Ascending aorta (tissue), 2 donors: ENCODE results near the gene FBXL17. TPM values are rescaled to one million over a fixed set of nuclear protein-coding genes. Genes with fewer than 3 reads are reported as not detected.

ENCODE experiments used
- DNase-seq, 2 donors: peaks; one replicate each; pipeline ENCODE4 v3.0.0-alpha.2; 2019; ENCODE audit warnings: low spot score in 2 of 2
- H3K27ac ChIP-seq, 2 donors: fragments of 200-600 bp; sonication (generic); one replicate each; pipeline ENCODE4 v1.5.1; 2016 to 2017; ENCODE audit warnings: mild to moderate bottlenecking in 1 of 2
- H3K27me3 ChIP-seq: fragments of 200-600 bp; sonication (generic); one replicate; pipeline ENCODE4 v1.5.1; 2017
- H3K36me3 ChIP-seq, 2 donors: fragments of 200-600 bp; sonication (generic); one replicate each; pipeline ENCODE4 v1.5.1; 2016
- H3K4me1 ChIP-seq, 2 donors: fragments of 200-600 bp; sonication (generic); one replicate each; pipeline ENCODE4 v1.5.1; 2016 to 2017; ENCODE audit warnings: mild to moderate bottlenecking in 1 of 2
- H3K4me3 ChIP-seq, 2 donors: fragments of 200-600 bp; sonication (generic); one replicate each; pipeline ENCODE4 v1.5.1; 2016 to 2017; ENCODE audit warnings: mild to moderate bottlenecking in 1 of 2
- H3K9me3 ChIP-seq, 2 donors: fragments of 200-600 bp; sonication (generic); one replicate each; pipeline ENCODE4 v1.5.1; 2016
- intact Hi-C: fragments of 100-400 bp; cut with DNase I; formaldehyde crosslinking; loops from one replicate; pipeline ENCODE4 v1.15.1; 2023
- total RNA-seq: library from RNA; depleted of rRNA; stranded (reverse); fragments of >200 nt; gene quantifications from one replicate; pipeline ENCODE4 v1.1.0, GENCODE V29; 2016
- TF ChIP-seq, protein P1 (sequence below), 3 experiments: fragments of 200-600 bp in 2 of 3; fragments of 450-650 bp in 1 of 3; sonication (generic) in 2 of 3; IDR thresholded peaks; one replicate each; pipeline ENCODE4 v1.5.1; 2016 to 2019; ENCODE audit warnings: antibody characterized with exemption in 3 of 3, mild to moderate bottlenecking in 1 of 3, moderate library complexity in 1 of 3

FBXL17 gene
- total RNA-seq, 1 donor from 2014 or later: 13.6 TPM

DNA sequence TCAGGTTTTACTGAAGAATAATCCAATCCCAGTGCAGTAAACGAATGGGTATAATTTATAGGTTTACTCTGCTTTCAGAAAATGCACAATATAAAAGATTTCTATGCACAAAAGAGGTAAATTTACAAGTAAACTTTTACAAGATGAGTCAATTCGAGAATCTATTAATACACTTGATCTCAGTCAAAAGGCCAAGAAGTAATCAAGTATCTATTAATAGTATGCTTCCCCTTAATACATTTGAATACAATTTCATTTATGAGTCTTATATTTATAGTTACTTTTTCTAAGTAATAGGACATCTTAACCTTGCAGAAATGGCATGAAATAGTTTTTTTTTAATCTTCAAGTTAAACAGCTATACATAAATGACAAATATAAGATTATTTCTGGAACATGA lies 355.9 kb downstream of the FBXL17 start:
- H3K27ac ChIP-seq: no peak overlapping the region
- H3K9me3 ChIP-seq: no peaks in the 10 kb centered on the region
- intact Hi-C loops: no loop called here
- H3K36me3 ChIP-seq: no peaks in the 10 kb centered on the region
- H3K27me3 ChIP-seq: no peaks in the 10 kb centered on the region
- TF ChIP-seq, protein P1, sequence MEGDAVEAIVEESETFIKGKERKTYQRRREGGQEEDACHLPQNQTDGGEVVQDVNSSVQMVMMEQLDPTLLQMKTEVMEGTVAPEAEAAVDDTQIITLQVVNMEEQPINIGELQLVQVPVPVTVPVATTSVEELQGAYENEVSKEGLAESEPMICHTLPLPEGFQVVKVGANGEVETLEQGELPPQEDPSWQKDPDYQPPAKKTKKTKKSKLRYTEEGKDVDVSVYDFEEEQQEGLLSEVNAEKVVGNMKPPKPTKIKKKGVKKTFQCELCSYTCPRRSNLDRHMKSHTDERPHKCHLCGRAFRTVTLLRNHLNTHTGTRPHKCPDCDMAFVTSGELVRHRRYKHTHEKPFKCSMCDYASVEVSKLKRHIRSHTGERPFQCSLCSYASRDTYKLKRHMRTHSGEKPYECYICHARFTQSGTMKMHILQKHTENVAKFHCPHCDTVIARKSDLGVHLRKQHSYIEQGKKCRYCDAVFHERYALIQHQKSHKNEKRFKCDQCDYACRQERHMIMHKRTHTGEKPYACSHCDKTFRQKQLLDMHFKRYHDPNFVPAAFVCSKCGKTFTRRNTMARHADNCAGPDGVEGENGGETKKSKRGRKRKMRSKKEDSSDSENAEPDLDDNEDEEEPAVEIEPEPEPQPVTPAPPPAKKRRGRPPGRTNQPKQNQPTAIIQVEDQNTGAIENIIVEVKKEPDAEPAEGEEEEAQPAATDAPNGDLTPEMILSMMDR (IDR thresholded peaks at IDR 0.05): no peak
- H3K4me1 ChIP-seq: no peaks in the 10 kb centered on the region
- no peak overlapping the region for H3K4me3 ChIP-seq
- DNase-seq: no peak

DNA sequence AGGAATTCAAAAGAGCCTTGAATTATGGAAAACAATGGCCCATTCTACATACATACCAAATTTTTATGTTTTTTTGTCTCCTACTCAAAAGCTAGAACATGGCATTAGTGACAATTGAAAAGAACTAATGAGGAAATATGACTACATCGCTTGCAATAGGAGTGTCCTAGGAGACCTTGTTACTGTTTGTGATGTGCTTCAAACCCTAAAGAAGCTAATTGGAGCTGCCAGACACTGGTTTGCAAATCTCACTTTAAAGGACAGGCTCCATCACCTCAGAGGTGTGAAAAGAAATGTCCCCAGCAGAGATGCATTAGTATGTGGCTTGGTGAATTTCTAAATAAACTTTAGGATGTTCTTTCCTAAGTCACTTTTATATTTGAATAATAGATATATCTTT lies 356.9 kb downstream of the FBXL17 start:
- TF ChIP-seq, protein P1 (IDR thresholded peaks at IDR 0.05): no peak
- H3K4me1 ChIP-seq: no peaks in the 10 kb centered on the region
- no peak overlapping the region for H3K4me3 ChIP-seq
- H3K36me3 ChIP-seq: no peaks in the 10 kb centered on the region
- H3K9me3 ChIP-seq: no peaks in the 10 kb centered on the region
- H3K27me3 ChIP-seq: no peaks in the 10 kb centered on the region
- intact Hi-C loops: no loop called here
- no peak overlapping the region for H3K27ac ChIP-seq
- no peak for DNase-seq

DNA sequence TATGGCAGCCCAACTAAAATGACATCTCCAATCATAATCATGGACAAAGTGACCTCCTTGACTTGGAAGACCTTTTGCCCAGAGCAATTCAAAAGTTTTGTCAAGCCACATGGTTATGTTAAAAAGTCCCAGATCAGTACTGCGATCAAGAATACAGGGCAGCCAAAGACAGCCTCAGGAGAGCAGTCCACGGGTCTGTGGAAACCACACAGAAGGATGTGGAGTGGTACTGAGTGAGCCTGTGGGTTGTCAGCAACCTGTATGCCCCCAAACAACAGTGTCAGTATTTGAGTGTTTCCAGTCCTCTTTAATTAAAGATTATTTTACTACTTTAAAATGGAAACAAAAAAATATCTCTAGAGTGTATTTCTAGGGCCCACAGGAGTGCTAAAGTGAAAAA lies 365.8 kb downstream of the FBXL17 start:
- TF ChIP-seq, protein P1 (IDR thresholded peaks at IDR 0.05): no peak
- intact Hi-C loops: no loop called here
- DNase-seq: no peak

DNA sequence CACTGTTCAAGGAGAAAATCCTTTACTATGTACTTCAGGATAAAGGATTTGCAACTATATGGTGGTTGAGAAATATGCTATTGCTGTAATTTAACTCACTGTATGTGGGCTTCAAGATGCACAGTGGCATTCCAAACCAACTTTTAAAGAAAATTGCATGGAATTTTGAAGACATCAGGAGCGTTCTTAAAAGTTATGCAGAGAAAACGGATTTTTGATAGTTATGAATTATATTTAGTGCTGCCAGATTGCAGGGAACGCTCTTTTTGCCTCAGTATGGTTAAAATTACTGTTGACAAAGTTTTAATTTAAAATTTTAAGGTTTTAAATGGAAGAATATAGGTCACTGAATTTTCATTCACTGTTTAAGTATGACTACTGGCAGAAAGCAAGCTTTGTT lies 375.1 kb downstream of the FBXL17 start:
- Histone ChIP-seq H3K4me3 (no peak overlapping the region), H3K4me1 (no peaks in the 10 kb centered on the region), H3K27me3 (no peaks in the 10 kb centered on the region), H3K36me3 (no peaks in the 10 kb centered on the region), H3K9me3 (no peaks in the 10 kb centered on the region), H3K27ac (no peak overlapping the region)
- DNase-seq: no peak
- intact Hi-C loops: no loop called here
- TF ChIP-seq, protein P1 (IDR thresholded peaks at IDR 0.05): no peak

More for the DNA sequence above, 365.8 kb downstream of the FBXL17 start:
- no peaks in the 10 kb centered on the region for H3K4me1 ChIP-seq
- H3K36me3 ChIP-seq: no peaks in the 10 kb centered on the region
- no peak overlapping the region for H3K4me3 ChIP-seq
- H3K9me3 ChIP-seq: no peaks in the 10 kb centered on the region
- no peaks in the 10 kb centered on the region for H3K27me3 ChIP-seq
- no peak overlapping the region for H3K27ac ChIP-seq

DNA sequence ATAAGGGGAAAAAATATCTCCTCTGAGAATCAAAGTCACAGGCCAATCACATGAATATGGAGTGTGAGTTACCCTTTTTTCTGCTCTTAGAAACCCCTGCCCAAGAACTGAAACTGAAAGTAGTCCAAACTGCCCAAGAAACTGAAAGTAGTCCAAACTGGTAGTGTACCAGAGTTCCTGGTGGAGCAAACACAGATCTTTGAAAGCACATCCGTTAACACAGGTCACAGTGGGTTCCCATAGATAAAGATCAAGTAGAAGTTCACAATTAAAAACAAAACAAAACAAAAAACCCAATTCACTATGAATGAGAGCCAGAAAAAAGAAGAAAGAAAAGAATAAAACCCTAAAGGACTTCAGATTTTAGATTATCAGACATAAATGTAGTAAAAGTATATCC lies 378.7 kb downstream of the FBXL17 start:
- Histone ChIP-seq H3K27ac (no peak overlapping the region), H3K27me3 (no peaks in the 10 kb centered on the region), H3K9me3 (no peaks in the 10 kb centered on the region), H3K36me3 (no peaks in the 10 kb centered on the region), H3K4me3 (peak overlapping the region in 1 of 2 donors; percentile 1), H3K4me1 (no peaks in the 10 kb centered on the region)
- TF ChIP-seq, protein P1 (IDR thresholded peaks at IDR 0.05): no peak
- intact Hi-C loops: no loop called here
- no peak for DNase-seq

DNA sequence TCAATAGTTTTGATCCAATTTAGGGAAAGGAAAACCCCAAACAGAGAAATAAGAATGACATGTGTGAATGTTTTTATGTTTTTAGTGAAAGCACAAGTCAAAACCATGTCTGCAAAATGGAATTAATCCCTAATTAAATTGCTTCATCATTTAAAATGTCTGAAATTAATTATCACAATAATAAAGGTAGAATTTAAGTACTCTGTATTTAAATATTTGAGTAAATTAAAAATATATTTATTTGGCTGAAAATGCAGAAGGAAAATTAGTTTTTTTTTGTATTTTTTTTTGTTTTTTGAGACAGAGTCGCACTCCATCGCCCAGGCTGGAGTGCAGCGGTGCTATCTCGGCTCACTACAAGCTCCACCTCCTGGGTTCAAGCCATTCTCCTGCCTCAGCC lies 380.7 kb downstream of the FBXL17 start:
- intact Hi-C loops: no loop called here
- Histone ChIP-seq H3K4me1 (no peaks in the 10 kb centered on the region), H3K36me3 (no peaks in the 10 kb centered on the region), H3K27ac (no peak overlapping the region), H3K9me3 (no peaks in the 10 kb centered on the region), H3K27me3 (no peaks in the 10 kb centered on the region), H3K4me3 (no peak overlapping the region)
- DNase-seq: no peak
- TF ChIP-seq, protein P1 (IDR thresholded peaks at IDR 0.05): no peak
